NCI-H1436 (cell line): Measurements from ENCODE around the gene CLHC1.
"Not testable (repeated sequence)": the region's sequence is repeated elsewhere in the genome, so short reads cannot be mapped to it uniquely, and the experiment has no call there.

Source experiments
- DNase-seq: peaks from one replicate; lab custom pipeline; 2025; lab: John Stamatoyannopoulos, UW

The CLHC1 gene

DNA sequence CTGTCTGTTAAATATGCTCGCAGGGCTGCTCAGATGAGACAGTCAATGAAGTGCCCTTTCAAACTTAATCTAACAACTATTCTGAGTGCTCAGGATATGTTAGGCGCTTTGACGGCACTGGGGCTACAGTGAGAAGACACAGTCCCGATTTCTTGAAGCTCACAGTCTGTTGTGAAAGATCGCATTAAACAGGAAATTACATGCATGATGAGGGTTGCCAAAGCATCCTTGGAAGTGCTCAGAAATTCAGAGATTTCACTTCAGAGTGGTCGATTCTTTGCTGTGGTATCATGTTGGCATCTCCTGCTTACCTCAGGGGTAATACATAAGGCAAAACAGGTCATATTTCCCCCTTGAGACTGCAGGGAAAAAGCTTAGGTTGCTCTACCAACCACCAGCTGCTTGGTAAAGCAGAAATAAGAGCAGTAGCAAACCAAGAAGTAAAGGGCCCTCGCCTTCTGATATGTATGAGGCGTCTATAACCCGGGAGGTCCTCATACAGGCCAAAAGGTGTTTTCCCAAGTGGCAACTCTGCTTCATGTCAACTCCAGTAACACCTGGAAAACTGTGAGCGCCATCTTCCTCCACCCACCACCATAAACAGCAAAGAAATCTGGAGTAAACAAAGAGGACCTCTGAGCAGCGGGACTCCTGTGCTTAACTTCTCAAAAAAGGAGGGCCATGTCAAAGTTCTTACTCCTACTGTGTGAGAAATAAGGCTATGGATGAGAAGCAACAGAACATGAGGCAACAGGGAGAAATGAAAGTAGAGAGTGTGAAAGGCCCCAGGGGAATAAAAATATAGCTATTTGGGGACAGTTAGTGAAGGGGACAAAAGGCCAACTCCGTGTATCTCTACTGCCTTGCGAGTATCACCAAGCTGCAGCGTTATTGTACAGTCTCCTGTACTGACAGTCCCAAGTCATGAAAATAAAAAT, 79.3 kb downstream of the CLHC1 start:
- DNase-seq, result no peak

DNA sequence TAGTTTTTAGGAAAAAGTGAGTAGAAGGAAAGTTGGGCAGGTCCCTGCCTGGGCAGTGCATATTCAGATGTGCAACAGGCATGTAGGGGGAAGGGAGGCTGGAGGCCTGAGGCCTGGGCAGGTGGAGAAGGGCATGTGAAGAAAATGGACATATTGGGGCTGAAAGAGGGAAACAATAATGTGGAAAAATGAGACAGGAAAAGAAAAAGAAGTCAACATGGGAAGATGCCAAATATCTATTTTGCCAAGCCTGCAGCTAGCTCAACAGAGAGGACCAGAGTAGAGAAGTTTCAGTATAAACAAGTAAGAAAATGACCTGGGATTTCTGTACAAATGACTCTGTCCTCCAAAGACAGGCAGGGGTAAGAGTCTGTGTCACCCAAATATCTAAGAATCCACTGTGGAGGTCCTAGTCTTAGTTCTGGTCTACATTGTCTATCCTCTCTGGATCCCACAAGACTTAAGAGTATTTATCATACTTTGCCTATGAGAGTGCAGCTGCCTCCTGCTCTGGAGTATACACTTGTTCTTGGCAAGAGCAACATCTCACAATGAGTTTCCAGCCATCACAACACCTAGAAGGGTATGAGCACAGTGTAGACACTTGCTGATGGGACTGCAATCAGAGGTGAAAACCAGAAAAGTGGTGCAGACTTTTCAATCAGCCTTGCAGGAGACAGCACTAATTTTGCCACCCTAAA, 80.2 kb downstream of the CLHC1 start:
- no peak for DNase-seq

DNA sequence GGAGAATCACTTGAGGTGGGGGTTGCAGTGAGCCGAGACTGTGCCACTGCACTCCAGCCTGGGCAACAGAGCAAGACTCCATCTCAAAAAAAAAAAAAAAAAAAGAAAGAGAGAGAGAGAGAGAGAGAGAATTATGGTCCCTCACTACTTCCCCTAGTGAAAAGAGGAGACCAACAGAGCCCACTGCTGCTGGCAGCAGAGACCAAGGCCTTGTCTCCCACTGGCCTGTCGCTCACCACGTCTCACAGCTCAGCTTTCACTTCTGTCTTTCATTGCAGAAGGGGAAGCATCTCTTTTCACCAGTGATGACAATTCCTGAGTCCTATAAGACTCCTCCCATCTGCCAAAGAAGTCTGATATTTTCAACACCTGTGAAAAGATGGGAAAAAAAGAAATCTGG, 81.3 kb downstream of the CLHC1 start:
- no peak for DNase-seq

DNA sequence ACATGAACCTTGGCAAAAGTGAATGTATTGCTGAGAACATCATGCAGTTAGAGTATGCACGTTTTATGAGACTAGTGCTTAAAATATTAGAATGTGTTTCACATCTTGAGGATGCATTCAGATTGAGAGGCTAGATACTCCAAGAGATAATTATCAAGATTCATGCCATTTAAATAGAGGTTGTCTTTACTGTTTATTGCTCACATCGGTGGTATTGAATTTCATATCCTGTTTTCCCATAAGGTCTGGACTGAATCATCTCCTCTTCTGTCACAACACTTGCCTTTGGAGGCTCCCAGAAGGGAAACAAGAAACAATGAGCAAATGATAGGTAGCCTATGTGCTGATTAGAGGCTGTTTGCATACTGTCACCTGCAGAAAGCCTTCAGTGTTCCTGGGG, 83.8 kb downstream of the CLHC1 start:
- no peak for DNase-seq

DNA sequence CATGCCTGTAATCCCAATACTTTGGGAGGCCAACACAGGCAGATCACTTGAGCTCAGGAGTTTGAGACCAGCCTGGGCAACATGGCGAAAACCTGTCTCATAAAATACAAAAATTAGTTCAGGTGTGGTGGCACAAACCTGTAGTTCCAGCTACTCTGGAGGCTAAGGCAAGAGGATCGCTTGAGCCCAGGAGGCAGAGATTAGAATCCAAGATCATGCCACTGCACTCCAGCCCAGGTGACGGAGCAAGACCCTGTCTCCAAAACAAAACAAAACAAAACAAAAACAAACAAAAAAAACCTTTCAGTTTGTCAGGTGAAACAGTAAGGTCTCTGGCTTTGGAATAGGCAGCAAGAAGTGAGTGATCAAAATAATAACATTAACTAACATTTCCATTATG, 84.6 kb downstream of the CLHC1 start:
- no peak for DNase-seq

DNA sequence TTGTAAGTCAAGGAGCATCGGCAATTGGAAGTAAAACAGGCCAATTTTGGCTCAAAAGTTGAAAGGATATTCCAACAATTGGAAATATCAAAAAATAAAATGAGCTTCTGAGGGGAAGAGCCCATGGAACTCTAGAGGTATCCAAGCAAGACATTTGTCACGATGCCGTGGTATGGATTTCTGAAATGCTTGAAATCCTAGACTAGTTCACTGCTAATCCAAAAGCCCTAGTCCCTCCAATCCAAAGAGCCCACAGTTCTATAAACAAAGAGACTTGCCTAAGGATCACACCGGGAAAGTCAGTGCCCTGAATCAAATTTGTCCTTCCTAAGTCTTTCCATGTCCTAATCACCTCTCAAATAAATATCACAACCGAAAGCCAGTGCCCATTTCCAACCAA, 85.1 kb downstream of the CLHC1 start:
- DNase-seq, result no peak

DNA sequence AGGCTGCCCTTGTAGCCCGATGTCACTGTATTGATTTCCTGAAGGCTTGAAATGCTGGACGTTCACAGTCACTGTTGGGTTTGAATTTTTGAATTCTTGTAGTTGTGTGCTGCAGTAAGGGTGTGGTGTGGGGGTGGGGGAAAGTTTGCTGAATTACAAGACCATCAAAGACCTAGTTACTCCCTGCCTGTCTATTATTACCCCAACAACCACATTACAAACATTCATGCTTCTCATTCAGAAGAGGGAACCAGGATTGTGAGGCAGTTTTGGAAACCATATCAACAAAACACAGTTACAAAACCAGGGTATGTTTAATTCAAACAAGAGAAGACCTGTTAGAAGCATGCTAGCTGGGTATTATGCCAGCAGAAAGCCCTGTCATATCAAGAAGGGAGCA, 85.8 kb downstream of the CLHC1 start:
- DNase-seq, result no peak

DNA sequence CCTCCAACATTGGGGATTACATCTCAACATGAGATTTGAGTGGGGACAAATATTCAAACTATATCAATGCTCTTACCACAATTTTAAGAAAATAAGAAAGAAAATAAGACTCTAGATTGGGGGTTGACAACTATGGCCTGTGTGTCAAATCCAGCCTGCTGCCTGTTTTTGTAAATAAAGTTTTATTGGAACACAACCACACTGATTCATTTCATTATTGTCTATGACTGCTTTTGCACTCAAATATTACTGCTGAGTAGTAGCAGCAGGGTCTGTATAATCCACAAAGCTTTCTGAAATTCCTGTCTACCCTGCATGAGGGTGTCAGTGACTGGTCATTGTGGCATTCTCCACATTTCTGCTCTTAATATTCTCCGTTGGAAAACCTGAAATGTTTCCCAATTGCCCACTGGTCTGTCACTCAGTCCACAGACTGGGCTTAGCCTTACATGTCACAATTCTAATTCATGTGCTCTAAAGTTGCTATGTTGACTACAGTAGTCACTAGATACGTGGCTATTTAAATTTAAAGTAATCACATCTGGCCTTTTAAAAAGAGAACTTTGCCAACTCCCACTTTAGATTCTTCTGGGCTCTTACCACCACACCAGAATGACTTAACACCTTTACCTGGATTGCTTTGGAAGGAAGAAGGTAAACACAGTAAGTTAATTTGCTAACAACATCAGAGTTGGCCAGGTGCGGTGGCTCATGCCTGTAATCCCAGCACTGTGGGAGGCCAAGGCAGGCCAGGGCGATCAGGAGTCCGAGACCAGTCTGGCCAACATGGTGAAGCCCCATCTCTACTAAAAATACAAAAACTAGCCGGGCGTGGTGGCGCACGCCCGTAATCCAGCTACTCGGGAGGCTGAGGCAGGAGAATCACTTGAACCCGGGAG, 86.9 kb downstream of the CLHC1 start:
- no peak for DNase-seq

DNA sequence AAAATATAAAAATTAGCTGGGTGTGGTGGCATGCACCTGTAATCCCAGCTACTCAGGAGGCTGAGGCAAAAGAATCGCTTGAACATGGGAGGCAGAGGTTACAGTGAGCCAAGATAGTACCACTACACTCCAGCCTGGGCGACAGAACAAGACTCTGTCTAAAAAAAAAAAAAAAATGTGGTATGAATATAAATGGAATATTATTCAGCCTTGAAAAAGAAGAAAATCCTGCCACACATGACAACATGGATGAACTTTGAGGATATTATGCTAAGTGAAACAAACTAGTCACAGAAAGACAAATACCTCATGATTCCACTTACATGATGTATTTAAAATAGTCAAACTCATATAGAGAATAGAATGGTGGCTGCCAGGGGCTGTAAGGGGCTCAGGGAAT, 88.4 kb downstream of the CLHC1 start:
- not testable (repeated sequence) for DNase-seq

DNA sequence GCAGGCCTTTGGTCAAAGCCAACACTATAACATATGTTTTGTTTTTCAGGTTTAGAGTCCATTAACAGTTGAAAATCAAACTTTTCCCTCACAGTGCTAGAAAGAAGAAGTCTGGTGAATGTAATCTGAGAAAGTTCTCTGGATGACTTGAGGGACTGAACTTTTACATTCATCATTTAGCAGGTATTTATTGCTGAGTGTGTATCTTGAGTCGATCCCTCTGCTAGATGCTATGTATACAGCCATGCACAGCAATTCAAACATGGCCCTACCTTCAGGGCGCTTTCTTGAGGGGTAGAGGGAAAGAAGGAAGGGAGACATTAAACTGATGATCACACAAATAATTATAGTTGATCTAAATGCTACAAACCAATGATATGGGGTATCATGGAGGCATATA, 89.6 kb downstream of the CLHC1 start:
- DNase-seq, result no peak

DNA sequence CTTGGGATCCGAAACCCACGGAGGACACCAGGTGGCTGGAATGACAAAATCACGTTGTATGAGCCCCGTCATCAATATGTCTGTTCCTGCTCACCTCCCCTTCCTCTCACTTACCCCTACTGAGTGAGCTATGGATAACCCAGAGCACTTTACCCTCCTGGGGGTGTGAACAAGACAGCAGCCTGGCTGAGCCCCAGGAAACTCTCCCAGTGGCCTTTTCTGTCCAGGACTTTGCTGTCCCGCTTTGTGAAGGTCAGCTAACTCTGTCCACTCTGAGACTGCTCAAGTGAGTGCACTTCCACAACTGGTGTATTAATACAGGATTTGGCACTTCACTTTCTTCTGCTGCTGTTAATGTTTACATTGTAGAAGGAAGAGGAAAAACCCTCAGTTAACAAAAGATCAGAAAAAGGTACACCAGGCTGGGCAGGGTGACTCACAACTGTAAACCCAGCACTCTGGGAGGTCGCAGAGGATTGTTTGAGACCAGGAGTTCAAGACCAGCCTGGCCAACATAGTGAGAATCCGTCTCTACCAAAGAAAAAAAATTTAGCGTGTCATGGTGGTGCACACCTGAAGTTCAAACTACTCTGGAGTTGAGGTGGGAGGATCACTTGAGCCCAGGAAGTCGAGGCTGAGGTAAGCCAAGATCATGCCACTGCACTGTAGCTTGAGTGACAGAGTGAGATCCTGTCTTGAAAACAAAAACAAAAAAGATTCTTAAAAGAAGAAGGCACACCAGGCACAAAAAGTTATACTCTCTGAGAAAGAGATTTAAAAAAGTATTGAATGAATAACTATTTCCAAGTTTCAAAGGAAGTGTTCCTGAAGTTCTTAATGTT, 90.3 kb downstream of the CLHC1 start:
- no peak for DNase-seq

DNA sequence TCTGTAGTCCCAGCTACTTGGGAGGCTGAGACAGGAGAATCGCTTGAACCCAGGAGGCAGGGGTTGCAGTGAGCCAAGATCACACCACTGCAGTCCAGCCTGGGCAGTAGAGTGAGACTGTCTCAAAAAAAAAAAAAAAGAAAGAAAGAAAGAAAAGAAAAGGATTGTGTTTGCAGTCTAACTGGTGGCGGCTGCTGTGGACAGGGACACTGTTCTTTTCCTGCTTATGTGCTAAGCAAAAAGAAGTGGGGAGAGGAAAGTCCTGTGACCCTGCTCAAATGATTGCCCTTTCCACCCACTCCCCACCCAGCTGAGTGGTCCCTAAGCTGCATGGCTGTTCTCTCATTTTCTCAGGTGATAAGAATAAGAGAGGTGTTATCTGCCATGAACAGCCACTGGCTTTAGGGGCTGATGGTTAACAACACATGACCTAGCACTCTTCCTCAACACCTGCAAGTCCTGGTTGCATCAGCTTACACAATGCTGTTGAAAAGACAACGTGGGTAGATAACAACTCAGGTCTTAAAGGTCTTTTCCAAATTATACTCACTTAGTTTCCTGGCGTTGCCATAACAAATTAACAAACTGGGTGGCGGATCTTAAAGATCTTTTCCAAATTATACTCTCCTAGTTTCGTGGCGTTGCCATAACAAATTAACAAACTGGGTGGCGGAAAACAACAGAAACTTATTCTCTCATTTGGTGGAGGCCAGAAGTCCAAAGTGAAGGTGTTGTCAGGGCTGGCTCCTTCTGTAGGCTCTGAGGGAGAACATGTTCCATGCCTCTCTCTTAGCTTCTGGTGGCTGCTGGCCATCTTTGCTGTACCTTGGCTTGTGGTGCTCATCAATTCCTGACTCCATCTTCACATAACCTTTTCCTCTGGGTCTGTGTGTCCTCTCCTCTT, 91.5 kb downstream of the CLHC1 start:
- DNase-seq, result no peak

DNA sequence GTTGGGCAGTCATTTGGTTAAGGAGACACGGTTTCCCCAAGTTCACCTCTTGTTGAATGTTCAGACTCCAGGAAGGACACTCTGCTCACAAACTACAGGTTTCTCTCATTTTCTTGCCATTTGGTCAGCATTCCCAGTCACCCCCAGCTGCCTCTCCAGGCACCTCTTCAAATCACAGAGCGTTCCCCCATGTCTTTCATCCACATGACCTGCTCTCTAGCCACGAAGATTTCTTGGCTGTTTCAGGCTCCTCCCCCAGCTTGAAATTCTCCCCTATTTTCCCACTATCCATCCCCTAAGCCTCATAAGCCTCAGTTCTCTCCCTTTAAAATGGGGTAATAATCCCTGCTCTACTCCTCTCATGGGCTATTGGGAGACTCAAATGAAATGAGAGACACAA, 92.8 kb downstream of the CLHC1 start:
- DNase-seq, result no peak

DNA sequence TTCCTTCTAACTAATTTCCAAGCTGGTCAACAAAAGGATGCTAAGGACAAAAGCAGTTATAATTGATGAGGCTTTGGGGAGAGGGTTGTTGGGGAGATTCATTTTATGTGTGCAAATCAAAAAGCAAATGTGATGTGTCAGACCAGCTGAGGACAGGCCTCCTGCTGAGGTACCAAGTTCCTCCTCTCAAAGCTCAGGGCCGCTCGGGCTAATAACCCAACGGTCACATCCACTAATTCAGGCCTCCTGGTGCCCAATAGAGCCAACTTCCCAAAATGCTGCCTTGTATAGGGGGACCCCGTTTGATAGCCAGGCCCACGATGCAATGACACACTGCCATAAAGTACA, 93.2 kb downstream of the CLHC1 start:
- DNase-seq, result no peak

DNA sequence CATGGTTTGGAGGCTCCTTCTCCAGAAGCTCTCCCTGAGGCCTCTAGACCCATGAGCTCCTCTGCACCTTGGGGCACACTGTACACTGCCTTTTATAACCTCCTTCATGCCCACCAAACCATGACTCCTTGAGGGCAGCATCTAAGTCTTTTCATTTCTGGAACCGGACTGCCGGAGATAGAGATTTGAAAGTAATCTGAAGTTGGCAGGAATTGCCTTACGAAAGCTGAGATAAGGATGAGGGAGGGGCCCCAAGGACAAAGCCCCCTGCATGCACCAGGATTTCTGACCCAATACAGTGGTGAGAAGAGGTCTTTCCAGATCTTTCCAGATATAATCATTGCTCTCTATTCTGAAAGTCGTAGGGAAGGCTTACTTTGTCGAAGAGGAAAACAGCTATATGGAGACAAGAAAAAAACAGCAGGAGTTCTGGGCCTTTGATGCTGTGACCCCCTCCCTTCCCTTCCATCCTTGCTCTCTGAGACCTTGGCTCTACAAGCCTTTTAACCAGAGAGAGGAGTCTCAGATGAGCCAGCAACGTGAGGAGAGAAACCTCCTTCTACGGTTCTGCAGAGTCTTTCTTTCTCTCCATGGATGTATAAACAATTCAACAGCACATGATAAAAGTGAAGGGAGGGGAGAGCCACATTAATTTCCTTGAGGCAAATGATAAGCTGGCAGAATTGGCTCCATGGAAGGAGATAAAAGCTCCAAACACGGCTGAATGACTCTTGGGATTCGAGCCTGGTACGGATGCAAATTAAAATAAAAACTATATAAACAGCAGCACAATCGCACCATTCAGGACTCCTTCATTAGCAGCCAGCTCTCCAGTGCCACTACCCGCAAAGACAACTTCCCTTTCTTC, 93.8 kb downstream of the CLHC1 start:
- DNase-seq, result peak; percentile 50

DNA sequence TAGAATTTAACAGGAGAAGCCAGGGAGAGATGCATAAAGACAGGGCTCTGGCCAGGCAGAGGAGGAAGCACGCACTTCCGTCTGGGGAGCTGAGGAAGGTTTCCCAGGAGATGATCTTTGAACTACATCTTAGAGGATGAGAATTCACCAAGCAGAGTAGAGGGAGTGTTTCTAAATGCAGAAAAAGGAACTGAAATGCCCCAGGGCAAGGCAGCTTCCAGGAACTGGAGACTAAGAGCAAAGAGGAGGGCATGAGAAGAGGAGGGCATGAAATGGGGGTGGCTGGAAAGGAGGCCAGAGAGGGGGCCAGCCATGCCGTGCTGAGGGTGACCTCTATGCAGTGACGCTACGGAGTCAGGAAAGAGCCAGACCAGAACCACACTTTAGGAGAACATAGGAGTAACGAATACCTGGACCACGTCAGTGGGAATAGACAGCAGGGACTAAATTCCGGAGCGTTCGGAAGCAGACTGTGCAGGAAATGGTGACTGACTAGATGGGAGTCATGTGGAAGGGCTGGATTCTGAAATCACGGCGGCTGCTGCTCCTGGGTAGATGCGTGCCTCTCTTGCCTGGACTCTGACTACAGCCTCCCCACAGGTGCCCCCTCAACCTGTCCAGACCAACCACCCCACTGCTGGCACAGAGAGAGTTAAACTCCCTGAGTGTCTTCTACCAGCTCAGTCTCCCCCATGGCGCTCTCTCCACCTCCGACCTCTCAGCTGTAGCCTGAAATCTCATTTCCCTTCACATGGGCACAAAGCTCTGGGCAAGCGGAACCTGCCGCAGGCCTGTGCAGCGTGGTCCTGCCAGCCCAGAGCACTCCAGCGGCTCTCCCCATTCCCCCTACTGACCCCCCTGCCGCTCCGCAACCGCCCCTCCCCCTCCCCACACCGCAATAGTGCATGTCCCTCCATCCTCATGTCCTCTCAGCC, 94.8 kb downstream of the CLHC1 start:
- DNase-seq, result no peak

DNA sequence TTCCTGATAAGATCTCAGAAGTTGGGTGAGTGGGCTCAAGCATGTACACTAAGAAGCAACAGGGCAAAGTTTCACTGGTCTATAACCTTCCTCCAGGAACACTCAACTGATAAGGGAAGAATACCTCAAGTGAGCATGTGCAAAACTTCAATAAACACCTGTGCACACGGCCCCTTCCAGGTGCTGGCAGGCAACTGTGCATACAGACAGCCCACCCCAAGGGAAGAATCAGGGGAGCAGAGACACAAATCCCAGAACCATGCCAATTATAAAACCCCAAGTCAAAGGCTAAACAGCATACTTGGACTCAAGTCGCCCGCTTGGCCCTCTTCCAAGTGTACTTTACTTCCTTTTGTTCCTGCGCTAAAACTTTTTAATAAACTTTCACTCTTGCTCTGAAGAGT, 96.0 kb downstream of the CLHC1 start:
- no peak for DNase-seq

DNA sequence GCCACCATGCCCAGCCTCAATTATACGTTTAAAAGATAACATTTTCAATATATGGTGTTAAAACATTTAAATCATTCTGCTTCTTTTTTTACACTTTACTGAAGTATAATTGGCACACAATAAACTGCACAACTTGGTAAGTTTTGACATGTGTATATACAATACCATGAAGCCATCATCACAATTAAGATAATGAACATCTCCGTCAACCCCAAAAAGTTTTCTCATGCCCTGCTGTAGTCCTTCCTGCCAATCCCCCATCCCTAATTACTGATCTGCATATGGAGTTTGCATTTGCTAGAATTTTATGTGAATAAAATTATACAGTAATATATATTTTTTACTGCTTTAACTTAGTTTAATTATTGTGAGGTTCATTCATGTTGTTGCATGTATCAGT, 96.6 kb downstream of the CLHC1 start:
- DNase-seq, result no peak
